Measurements from ENCODE around the gene C5AR1.
"Not testable (repeated sequence)": the region's sequence is repeated elsewhere in the genome, so short reads cannot be mapped to it uniquely, and the experiment has no call there.

C5AR1 gene

DNA sequence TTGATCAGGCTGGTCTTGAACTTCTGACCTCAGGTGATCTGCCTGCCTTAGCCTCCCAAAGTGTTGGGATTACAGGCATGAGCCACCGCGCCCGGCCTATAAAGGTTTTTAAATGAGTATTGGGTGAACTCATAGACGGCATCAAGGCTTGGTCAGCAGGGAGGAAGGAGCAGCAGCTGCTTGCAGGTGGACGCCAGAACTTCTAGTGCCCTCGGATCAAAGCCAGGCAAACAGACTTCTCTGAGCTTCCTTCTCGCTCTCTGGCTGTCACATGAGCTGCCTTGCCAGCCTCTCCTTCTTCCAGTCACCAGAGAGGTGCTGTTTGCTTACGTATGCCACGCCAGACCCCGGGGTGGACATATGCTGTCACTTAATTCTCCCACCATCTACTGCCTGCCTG lies 55.8 kb downstream of the C5AR1 start:
- not testable (repeated sequence) for DNase-seq (ENCODE audit: low read depth in 2 of 2)

- DNase-seq (ENCODE audit: low read depth in 2 of 2): no peak
These were observed 60.5 kb downstream of the C5AR1 start for GRCh38 chr19:47370045-47370611.

- no peak for DNase-seq (ENCODE audit: low read depth in 2 of 2)
These were observed 61.6 kb downstream of the C5AR1 start for GRCh38 chr19:47371261-47371660.
